Measurements from ENCODE around the gene KHDRBS2. TPM values are rescaled to one million over a fixed set of nuclear protein-coding genes. Genes with fewer than 3 reads are reported as not detected.

KHDRBS2 gene
- total RNA-seq, 1 donor from 2014 or later: not detected

GRCh38 chr6:61755739-61756138 is 530.3 kb downstream of the KHDRBS2 start:
- no peak for TF ChIP-seq CTCF (IDR thresholded peaks at IDR 0.05)

GRCh38 chr6:61751986-61752385 is 534.0 kb downstream of the KHDRBS2 start:
- H3K36me3 ChIP-seq: no peaks in the 10 kb centered on the region
- TF ChIP-seq CTCF (IDR thresholded peaks at IDR 0.05): no peak
- no peak for DNase-seq (ENCODE audit: low spot score in 2 of 2)

More at GRCh38 chr6:61755739-61756138, 530.3 kb downstream of the KHDRBS2 start:
- Histone ChIP-seq H3K27me3 (no peaks in the 10 kb centered on the region), H3K9me3 (no peaks in the 10 kb centered on the region), H3K36me3 (no peaks in the 10 kb centered on the region), H3K27ac (no peak overlapping the region), H3K4me3 (no peak overlapping the region), H3K4me1 (no peaks in the 10 kb centered on the region)
- intact Hi-C loops (cut with DNase I): no loop called here
- DNase-seq (ENCODE audit: low spot score in 2 of 2): no peak

GRCh38 chr6:61745994-61746393 is 540.0 kb downstream of the KHDRBS2 start:
- H3K4me1 ChIP-seq: no peaks in the 10 kb centered on the region
- H3K36me3 ChIP-seq: no peaks in the 10 kb centered on the region
- H3K27ac ChIP-seq: no peak overlapping the region
- H3K9me3 ChIP-seq: no peaks in the 10 kb centered on the region
- intact Hi-C loops (cut with DNase I): no loop called here
- no peak for TF ChIP-seq CTCF (IDR thresholded peaks at IDR 0.05)
- no peak overlapping the region for H3K4me3 ChIP-seq
- no peak for DNase-seq (ENCODE audit: low spot score in 2 of 2)
- no peaks in the 10 kb centered on the region for H3K27me3 ChIP-seq

More at GRCh38 chr6:61751986-61752385, 534.0 kb downstream of the KHDRBS2 start:
- intact Hi-C loops (cut with DNase I): no loop called here
- Histone ChIP-seq H3K27me3 (no peaks in the 10 kb centered on the region), H3K27ac (no peak overlapping the region), H3K9me3 (no peaks in the 10 kb centered on the region), H3K4me3 (no peak overlapping the region), H3K4me1 (no peaks in the 10 kb centered on the region)

DNA sequence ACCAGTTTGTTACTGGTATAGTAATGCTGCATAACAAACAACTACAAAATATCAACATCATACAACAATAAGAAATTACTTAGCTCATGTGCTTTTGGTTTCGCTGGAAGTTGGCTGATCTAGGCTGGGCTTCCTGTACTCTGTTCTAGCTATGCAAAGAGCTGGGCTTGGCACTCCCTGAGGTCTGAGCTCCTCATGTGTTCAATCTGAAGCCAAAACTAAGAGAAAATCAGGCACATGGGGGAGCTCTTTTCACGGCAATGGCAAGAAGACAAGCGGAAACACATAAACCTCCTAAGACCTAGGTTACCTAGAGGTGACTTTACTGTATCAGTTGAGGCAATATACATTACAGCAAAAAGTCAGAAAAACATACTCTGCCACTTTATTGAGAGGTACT is 574.2 kb downstream of the KHDRBS2 start:
- TF ChIP-seq CTCF (IDR thresholded peaks at IDR 0.05): no peak
- H3K36me3 ChIP-seq: no peaks in the 10 kb centered on the region
- intact Hi-C loops (cut with DNase I): no loop called here
- no peak overlapping the region for H3K4me3 ChIP-seq
- no peak for DNase-seq (ENCODE audit: low spot score in 2 of 2)
- H3K27ac ChIP-seq: no peak overlapping the region
- no peaks in the 10 kb centered on the region for H3K27me3 ChIP-seq
- no peaks in the 10 kb centered on the region for H3K9me3 ChIP-seq
- no peaks in the 10 kb centered on the region for H3K4me1 ChIP-seq

- intact Hi-C loops (cut with DNase I): no loop called here
- no peak overlapping the region for H3K4me3 ChIP-seq
- no peaks in the 10 kb centered on the region for H3K27me3 ChIP-seq
- no peaks in the 10 kb centered on the region for H3K9me3 ChIP-seq
- no peaks in the 10 kb centered on the region for H3K36me3 ChIP-seq
- H3K4me1 ChIP-seq: no peaks in the 10 kb centered on the region
- H3K27ac ChIP-seq: no peak overlapping the region
- no peak for TF ChIP-seq CTCF (IDR thresholded peaks at IDR 0.05)
- DNase-seq (ENCODE audit: low spot score in 2 of 2): no peak
These were observed 597.9 kb downstream of the KHDRBS2 start for GRCh38 chr6:61688165-61688564.

GRCh38 chr6:61682562-61682961 is 603.5 kb downstream of the KHDRBS2 start:
- no peak for TF ChIP-seq CTCF (IDR thresholded peaks at IDR 0.05)
- H3K4me1 ChIP-seq: no peaks in the 10 kb centered on the region
- H3K27ac ChIP-seq: no peak overlapping the region
- no peak for DNase-seq (ENCODE audit: low spot score in 2 of 2)
- intact Hi-C loops (cut with DNase I): no loop called here
- no peaks in the 10 kb centered on the region for H3K36me3 ChIP-seq
- H3K4me3 ChIP-seq: no peak overlapping the region
- H3K9me3 ChIP-seq: no peaks in the 10 kb centered on the region
- H3K27me3 ChIP-seq: no peaks in the 10 kb centered on the region

All from ascending aorta (tissue), 2 donors.